Stimulated activated CD8-positive, alpha-beta memory T cell treated with anti-CD3 and anti-CD28 coated beads, Interleukin-2, amount 100 ng/mL, for 48 hours (primary cell): Measurements from ENCODE around the gene PLXNA4.

Experiments used
- DNase-seq, 2 donors: peaks; one replicate each; pipeline ENCODE4 v3.0.0-alpha.2; 2020; ENCODE audit warnings: low read depth in 2 of 2

Gene PLXNA4

GRCh38 chr7:132533916-132534315 is 42.4 kb downstream of the PLXNA4 start:
- DNase-seq, result no peak

GRCh38 chr7:132532281-132532680 is 44.0 kb downstream of the PLXNA4 start:
- no peak for DNase-seq

GRCh38 chr7:132531562-132531961 is 44.7 kb downstream of the PLXNA4 start:
- no peak for DNase-seq

GRCh38 chr7:132528695-132529094 is 47.6 kb downstream of the PLXNA4 start:
- no peak for DNase-seq

- DNase-seq, result no peak
Measured at GRCh38 chr7:132527467-132528410, 48.5 kb downstream of the PLXNA4 start.

- DNase-seq, result no peak
Measured at GRCh38 chr7:132526111-132526740, 50.0 kb downstream of the PLXNA4 start.

GRCh38 chr7:132521423-132521822 is 54.8 kb downstream of the PLXNA4 start:
- DNase-seq, result no peak

- no peak for DNase-seq
Measured at GRCh38 chr7:132520591-132521280, 55.5 kb downstream of the PLXNA4 start.

- no peak for DNase-seq
Measured at GRCh38 chr7:132519936-132520335, 56.3 kb downstream of the PLXNA4 start.

GRCh38 chr7:132518839-132519173 is 57.5 kb downstream of the PLXNA4 start:
- DNase-seq, result no peak

GRCh38 chr7:132518102-132518838 is 58.0 kb downstream of the PLXNA4 start:
- DNase-seq, result no peak

- no peak for DNase-seq
Measured at GRCh38 chr7:132516042-132516840, 60.0 kb downstream of the PLXNA4 start.

GRCh38 chr7:132515181-132515580 is 61.1 kb downstream of the PLXNA4 start:
- DNase-seq, result no peak

GRCh38 chr7:132514430-132514829 is 61.8 kb downstream of the PLXNA4 start:
- no peak for DNase-seq

- DNase-seq, result no peak
Measured at GRCh38 chr7:132511921-132512320, 64.3 kb downstream of the PLXNA4 start.

- no peak for DNase-seq
Measured at GRCh38 chr7:132511387-132511786, 64.9 kb downstream of the PLXNA4 start.

- DNase-seq, result no peak
Measured at GRCh38 chr7:132509643-132510042, 66.6 kb downstream of the PLXNA4 start.

- no peak for DNase-seq
Measured at GRCh38 chr7:132508724-132509353, 67.4 kb downstream of the PLXNA4 start.

- no peak for DNase-seq
Measured at GRCh38 chr7:132504852-132505251, 71.4 kb downstream of the PLXNA4 start.

- no peak for DNase-seq
Measured at GRCh38 chr7:132504071-132504470, 72.2 kb downstream of the PLXNA4 start.

- DNase-seq, result no peak
Measured at GRCh38 chr7:132503415-132503814, 72.9 kb downstream of the PLXNA4 start.
